PC-3 (cell line): ENCODE data around the gene CIBAR2. TPM values are rescaled to one million over a fixed set of nuclear protein-coding genes. Genes with fewer than 3 reads are reported as not detected.

Source experiments
- ATAC-seq: fragments of 200-7000 bp; cut with Tn5 transposase; 2 replicates; pipeline ENCODE4 v1.9.1; 2020; ENCODE audit warnings: mild to moderate bottlenecking, moderate library complexity
- BruUV-seq: library from RNA; stranded (reverse); fragments of 400-500 nt; replicated peaks from 2 replicates; lab custom pipeline; 2021; lab: Mats Ljungman, UMichigan
- CTCF ChIA-PET: fragments of 300-600 bp; sonication (Branson Sonifier 250); formaldehyde crosslinking; loops from one replicate; lab custom pipeline; 2022; ENCODE audit warnings: antibody characterized with exemption; lab: Charles Lee
- POLR2A ChIA-PET: fragments of 300-600 bp; sonication (Branson Sonifier 250); formaldehyde crosslinking; loops from one replicate; lab custom pipeline; 2022; ENCODE audit warnings: antibody characterized with exemption; ENCODE audit not compliant: unreplicated experiment; lab: Charles Lee
- DNase-seq: peaks from one replicate; pipeline ENCODE4 v3.0.0-alpha.2; 2015
- H2AFZ ChIP-seq: fragments of 300-600 bp; sonication (generic); 2 replicates; pipeline ENCODE4 v1.6.0; 2016; ENCODE audit warnings: antibody characterized with exemption, low read length
- H3F3A ChIP-seq: fragments of 300-600 bp; sonication (generic); one replicate; pipeline ENCODE4 v1.6.0; 2017; ENCODE audit warnings: antibody characterized with exemption, low read length, control low read depth, mild to moderate bottlenecking; ENCODE audit not compliant: unreplicated experiment
- H3K27ac ChIP-seq: fragments of 300-600 bp; sonication (generic); 2 replicates; pipeline ENCODE4 v1.5.1; 2016; ENCODE audit warnings: mild to moderate bottlenecking, low read length
- H3K27me3 ChIP-seq: fragments of 300-600 bp; sonication (generic); 2 replicates; pipeline ENCODE4 v1.6.1; 2016; ENCODE audit warnings: low read length, mixed read lengths
- H3K36me3 ChIP-seq: fragments of 300-600 bp; sonication (generic); 2 replicates; pipeline ENCODE4 v1.6.1; 2016; ENCODE audit warnings: low read depth, mixed run types, low read length, mixed read lengths
- H3K4me1 ChIP-seq: fragments of 300-600 bp; sonication (generic); 2 replicates; pipeline ENCODE4 v1.5.1; 2016; ENCODE audit warnings: low read length; ENCODE audit not compliant: insufficient read depth
- H3K4me2 ChIP-seq: fragments of 300-600 bp; sonication (generic); 2 replicates; pipeline ENCODE4 v1.6.0; 2016; ENCODE audit warnings: low read length
- H3K4me3 ChIP-seq: fragments of 300-600 bp; sonication (generic); 2 replicates; pipeline ENCODE4 v1.5.1; 2016; ENCODE audit warnings: mild to moderate bottlenecking, low read length, mixed read lengths
- H3K79me2 ChIP-seq: fragments of 300-600 bp; sonication (generic); 2 replicates; pipeline ENCODE4 v1.6.1; 2017; ENCODE audit warnings: low read length, mixed read lengths
- H3K9ac ChIP-seq: fragments of 300-600 bp; sonication (generic); 2 replicates; pipeline ENCODE4 v1.6.0; 2016; ENCODE audit warnings: mild to moderate bottlenecking, low read length
- H3K9me2 ChIP-seq: fragments of 300-600 bp; sonication (generic); replicated peaks from 2 replicates; pipeline ENCODE4 v1.6.1; 2016; ENCODE audit warnings: mixed run types, low read length, mixed read lengths
- H3K9me3 ChIP-seq: fragments of 300-600 bp; sonication (generic); 2 replicates; pipeline ENCODE4 v1.6.1; 2016; ENCODE audit warnings: low read length, mixed read lengths
- H4K20me1 ChIP-seq: fragments of 300-600 bp; sonication (generic); 2 replicates; pipeline ENCODE4 v1.6.1; 2016; ENCODE audit warnings: low read length, mixed read lengths
- CTCF ChIP-seq: fragments of 300-600 bp; sonication (generic); conservative IDR thresholded peaks from 2 replicates; pipeline ENCODE4 v1.5.1; 2017; ENCODE audit warnings: antibody characterized with exemption, low read depth, mild to moderate bottlenecking, low read length
- EZH2 ChIP-seq: fragments of 300-600 bp; sonication (generic); IDR thresholded peaks from one replicate; pipeline ENCODE4 v1.6.1; 2017; ENCODE audit warnings: antibody characterized with exemption, mild to moderate bottlenecking, low read length; ENCODE audit not compliant: unreplicated experiment
- EZH2phosphoT487 ChIP-seq: fragments of 300-600 bp; sonication (generic); IDR thresholded peaks from 2 replicates; pipeline ENCODE4 v1.6.1; 2018; ENCODE audit warnings: mild to moderate bottlenecking, antibody characterized with exemption, low read length, borderline replicate concordance
- intact Hi-C: fragments of 100-400 bp; cut with micrococcal nuclease; formaldehyde crosslinking; loops from 2 replicates; pipeline ENCODE4 v1.9.0; 2023
- total RNA-seq: library from RNA; depleted of rRNA; stranded (reverse); fragments of >200 nt; gene quantifications from 2 replicates; pipeline ENCODE4 v1.2.3, GENCODE V29; 2014

Gene CIBAR2
- total RNA-seq, 1 experiment from 2014 or later, result not detected

- Histone ChIP-seq H3K27ac (no peak overlapping the region), H3K4me2 (no peak overlapping the region), H2AFZ (no peak overlapping the region), H3K9me3 (no peaks in the 10 kb centered on the region), H3K27me3 (no peaks in the 10 kb centered on the region), H3K9me2 (no peaks in the 10 kb centered on the region), H3K4me3 (no peak overlapping the region), H3F3A (no peaks in the 10 kb centered on the region), H3K36me3 (no peaks in the 10 kb centered on the region), H3K9ac (no peak overlapping the region), H3K4me1 (peaks cover 9% of the 10 kb centered on the region; the same call in 1 of the 2 replicates), H3K79me2 (no peaks in the 10 kb centered on the region), H4K20me1 (no peaks in the 10 kb centered on the region)
- TF ChIP-seq CTCF (no peak), EZH2 (no peak), EZH2phosphoT487 (no peak)
- DNase-seq, result no peak
- no peak for ATAC-seq
- POLR2A ChIA-PET, result interaction anchor here (0.5 kb wide), 1 partner anchor 1587 kb away, joined by 3 read pairs; no protein-coding TSS in a partner anchor
- intact Hi-C loops, result no loop called here
- BruUV-seq, result no TSS peak
- CTCF ChIA-PET, result interaction anchor here (0.6 kb wide), 1 partner anchor 105 kb away, joined by 3 read pairs; no protein-coding TSS in a partner anchor
These were observed 17.8 kb upstream of the CIBAR2 start for GRCh38 chr16:85129876-85130704.

GRCh38 chr16:85128079-85128837, 16.0 kb upstream of the CIBAR2 start:
- Histone ChIP-seq H3K4me1 (peaks cover 17% of the 10 kb centered on the region; the same call in 1 of the 2 replicates), H3K9ac (no peak overlapping the region), H4K20me1 (no peaks in the 10 kb centered on the region), H3K36me3 (no peaks in the 10 kb centered on the region), H3K4me3 (no peak overlapping the region), H3K9me2 (no peaks in the 10 kb centered on the region), H3K79me2 (no peaks in the 10 kb centered on the region), H3K27ac (no peak overlapping the region), H3K27me3 (no peaks in the 10 kb centered on the region), H3F3A (no peaks in the 10 kb centered on the region), H3K9me3 (no peaks in the 10 kb centered on the region), H2AFZ (no peak overlapping the region), H3K4me2 (no peak overlapping the region)
- no peak for DNase-seq
- POLR2A ChIA-PET, result no interaction called here
- no peak for ATAC-seq
- CTCF ChIA-PET, result no interaction called here
- BruUV-seq, result no TSS peak
- intact Hi-C loops, result no loop called here
- TF ChIP-seq CTCF, result no peak
